ENCODE measurements around the gene FXYD6. TPM values are rescaled to one million over a fixed set of nuclear protein-coding genes. Genes with fewer than 3 reads are reported as not detected.
"Not testable (repeated sequence)": the region's sequence is repeated elsewhere in the genome, so short reads cannot be mapped to it uniquely, and the experiment has no call there.

The FXYD6 gene
- not detected in 2 replicates for total RNA-seq

- DNase-seq (ENCODE audit: low read depth): no peak
- H3K4me3 ChIP-seq (ENCODE audit: low read depth, low read length): no peak within 1 kb of the TSS
- TF ChIP-seq CTCF (IDR thresholded peaks at IDR 0.05; ENCODE audit: insufficient read depth, low read depth, low read length): no peak
Measured at GRCh38 chr11:117876341-117877119, at the start of gene FXYD6. Gene FXYD6 (minus strand): TSS chr11:117876658. CDS start chr11:117842776, 33,882 bp downstream.

- DNase-seq (ENCODE audit: low read depth): not testable (repeated sequence)
Measured at GRCh38 chr11:117926166-117926565, 49.7 kb upstream of the FXYD6 start.

GRCh38 chr11:117925198-117925925 lies 48.9 kb upstream of the FXYD6 start:
- DNase-seq (ENCODE audit: low read depth): no peak
- no peak for TF ChIP-seq CTCF (IDR thresholded peaks at IDR 0.05; ENCODE audit: insufficient read depth, low read depth, low read length)
- no peak overlapping the region for H3K4me3 ChIP-seq (ENCODE audit: low read depth, low read length)

More at GRCh38 chr11:117926166-117926565, 49.7 kb upstream of the FXYD6 start:
- not testable (repeated sequence) for H3K4me3 ChIP-seq (ENCODE audit: low read depth, low read length)

GRCh38 chr11:117924631-117925170 lies 48.2 kb upstream of the FXYD6 start:
- no peak overlapping the region for H3K4me3 ChIP-seq (ENCODE audit: low read depth, low read length)
- no peak for DNase-seq (ENCODE audit: low read depth)
- TF ChIP-seq CTCF (IDR thresholded peaks at IDR 0.05; ENCODE audit: insufficient read depth, low read depth, low read length): no peak

- TF ChIP-seq CTCF (IDR thresholded peaks at IDR 0.05; ENCODE audit: insufficient read depth, low read depth, low read length): no peak
- H3K4me3 ChIP-seq (ENCODE audit: low read depth, low read length): no peak overlapping the region
- no peak for DNase-seq (ENCODE audit: low read depth)
Measured at GRCh38 chr11:117923773-117924172, 47.3 kb upstream of the FXYD6 start.

- no peak for DNase-seq (ENCODE audit: low read depth)
- no peak overlapping the region for H3K4me3 ChIP-seq (ENCODE audit: low read depth, low read length)
- TF ChIP-seq CTCF (IDR thresholded peaks at IDR 0.05; ENCODE audit: insufficient read depth, low read depth, low read length): no peak
Measured at GRCh38 chr11:117923275-117923674, 46.8 kb upstream of the FXYD6 start.

- H3K4me3 ChIP-seq (ENCODE audit: low read depth, low read length): no peak overlapping the region
- no peak for TF ChIP-seq CTCF (IDR thresholded peaks at IDR 0.05; ENCODE audit: insufficient read depth, low read depth, low read length)
- DNase-seq (ENCODE audit: low read depth): no peak
Measured at GRCh38 chr11:117921893-117922292, 45.4 kb upstream of the FXYD6 start.
